AG10803 (cell line): Measurements from ENCODE around the gene VEZF1.

Experiments used
- DNase-seq: peaks from one replicate; pipeline ENCODE4 v3.0.0; 2010; ENCODE audit warnings: low read depth
- H3K4me3 ChIP-seq: 2 replicates; pipeline ENCODE4 v1.5.1; 2011; ENCODE audit warnings: mild to moderate bottlenecking, low read length, control low read depth
- TF ChIP-seq, protein P1 (sequence below): conservative IDR thresholded peaks from 2 replicates; pipeline ENCODE4 v1.5.1; 2011; ENCODE audit warnings: mild to moderate bottlenecking, low read length, control low read depth, inconsistent platforms

VEZF1 gene

DNA sequence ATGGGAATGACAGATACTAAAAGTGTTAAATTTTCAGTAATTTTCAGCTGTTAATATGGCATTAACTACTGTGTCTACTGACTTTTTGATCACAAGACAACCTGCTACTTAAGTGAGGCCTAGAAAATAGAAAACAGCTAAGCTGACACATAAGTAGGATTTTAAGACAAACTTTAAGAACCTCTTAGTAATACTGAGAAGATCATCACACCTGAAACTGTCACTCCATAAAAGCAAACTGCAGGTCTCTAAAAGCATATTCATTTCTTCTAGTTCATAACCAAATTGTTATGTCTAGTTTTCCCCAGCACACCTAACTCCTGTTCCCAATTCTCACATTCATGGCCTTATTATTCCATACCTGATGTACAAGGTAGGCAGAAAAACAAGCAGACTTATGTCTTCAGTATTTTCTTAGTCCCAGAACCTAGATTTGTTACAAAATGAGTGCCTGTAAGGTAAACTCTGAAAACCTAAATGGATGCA lies 11.0 kb upstream of the VEZF1 start:
- TF ChIP-seq, protein P1, sequence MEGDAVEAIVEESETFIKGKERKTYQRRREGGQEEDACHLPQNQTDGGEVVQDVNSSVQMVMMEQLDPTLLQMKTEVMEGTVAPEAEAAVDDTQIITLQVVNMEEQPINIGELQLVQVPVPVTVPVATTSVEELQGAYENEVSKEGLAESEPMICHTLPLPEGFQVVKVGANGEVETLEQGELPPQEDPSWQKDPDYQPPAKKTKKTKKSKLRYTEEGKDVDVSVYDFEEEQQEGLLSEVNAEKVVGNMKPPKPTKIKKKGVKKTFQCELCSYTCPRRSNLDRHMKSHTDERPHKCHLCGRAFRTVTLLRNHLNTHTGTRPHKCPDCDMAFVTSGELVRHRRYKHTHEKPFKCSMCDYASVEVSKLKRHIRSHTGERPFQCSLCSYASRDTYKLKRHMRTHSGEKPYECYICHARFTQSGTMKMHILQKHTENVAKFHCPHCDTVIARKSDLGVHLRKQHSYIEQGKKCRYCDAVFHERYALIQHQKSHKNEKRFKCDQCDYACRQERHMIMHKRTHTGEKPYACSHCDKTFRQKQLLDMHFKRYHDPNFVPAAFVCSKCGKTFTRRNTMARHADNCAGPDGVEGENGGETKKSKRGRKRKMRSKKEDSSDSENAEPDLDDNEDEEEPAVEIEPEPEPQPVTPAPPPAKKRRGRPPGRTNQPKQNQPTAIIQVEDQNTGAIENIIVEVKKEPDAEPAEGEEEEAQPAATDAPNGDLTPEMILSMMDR = no peak
- no peak for DNase-seq
- H3K4me3 ChIP-seq = no peak overlapping the region

DNA sequence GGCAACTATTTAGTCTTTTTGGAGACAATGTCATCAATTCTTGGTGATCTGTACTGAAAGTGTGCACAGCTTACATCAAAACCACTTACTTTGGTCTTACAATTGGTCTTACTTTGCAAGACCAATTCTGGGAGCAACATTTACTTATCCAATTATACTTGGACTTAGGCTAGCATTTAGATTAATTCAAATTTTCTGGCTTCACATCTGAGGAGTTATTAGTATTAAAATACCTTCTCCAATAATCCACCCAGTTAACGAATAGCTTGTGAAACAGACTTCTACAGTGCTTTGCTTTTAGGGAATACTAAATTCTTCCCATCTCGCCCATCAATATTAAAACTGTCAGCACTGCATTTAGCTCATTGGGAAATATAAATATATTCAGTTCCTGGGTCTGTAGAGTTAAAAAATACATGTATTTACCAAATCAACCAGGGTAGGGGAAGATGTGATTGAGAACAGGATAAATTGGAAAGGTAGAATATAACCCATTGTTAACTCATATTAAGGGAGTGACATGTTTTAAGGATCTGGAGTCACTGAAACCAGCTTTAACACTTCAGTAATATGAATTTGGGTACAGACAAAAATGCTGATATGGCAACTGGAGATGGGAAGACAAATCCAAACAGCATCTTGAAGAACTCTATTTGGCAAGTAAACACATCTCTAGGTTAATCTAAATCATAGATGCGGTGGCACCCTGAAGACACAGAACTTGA lies 9.2 kb upstream of the VEZF1 start:
- no peak for DNase-seq
- no peak overlapping the region for H3K4me3 ChIP-seq
- TF ChIP-seq, protein P1 = no peak

DNA sequence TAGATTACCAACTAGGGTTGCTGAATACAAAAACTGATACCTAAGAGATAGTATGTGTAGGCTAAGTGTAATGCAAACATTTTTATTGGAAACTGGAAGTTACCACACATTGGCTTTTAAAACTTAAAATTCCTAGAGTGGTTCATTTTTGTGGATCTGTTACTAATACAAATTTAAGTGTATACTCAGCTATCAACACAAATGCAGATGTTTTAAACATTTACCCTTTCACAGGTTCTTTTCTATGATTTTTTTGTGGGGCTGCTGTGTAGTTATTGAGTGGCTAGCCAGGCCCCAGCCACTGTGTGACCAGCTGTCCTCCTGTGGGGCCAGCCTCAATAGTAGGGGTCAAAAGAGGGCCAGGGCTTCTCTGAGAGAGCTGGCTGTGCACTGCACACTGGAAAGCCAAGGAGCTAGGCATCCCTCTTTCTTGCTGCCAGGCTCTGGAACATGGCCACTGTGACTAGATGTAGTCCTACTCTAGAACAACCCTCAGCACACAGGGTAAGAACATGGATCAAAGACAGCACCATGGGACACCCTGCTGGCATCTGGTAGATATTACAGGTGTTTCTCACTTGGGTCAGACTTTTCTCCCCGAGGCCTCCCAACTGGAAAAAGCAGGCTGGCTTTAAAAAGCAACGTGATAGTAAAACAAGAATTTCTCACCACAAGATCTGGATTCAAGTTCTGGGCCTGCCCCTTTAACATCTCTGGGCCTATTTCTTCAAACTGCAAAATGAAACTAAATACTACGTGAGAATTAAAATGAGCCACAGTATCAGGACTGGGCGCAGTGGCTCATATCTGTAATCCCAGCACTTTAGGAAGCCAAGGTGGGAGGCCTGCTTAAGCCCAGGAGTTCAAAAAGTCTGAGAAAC lies 7.3 kb upstream of the VEZF1 start:
- DNase-seq = peak; percentile 85
- no peak overlapping the region for H3K4me3 ChIP-seq
- TF ChIP-seq, protein P1 = peak; percentile 81

DNA sequence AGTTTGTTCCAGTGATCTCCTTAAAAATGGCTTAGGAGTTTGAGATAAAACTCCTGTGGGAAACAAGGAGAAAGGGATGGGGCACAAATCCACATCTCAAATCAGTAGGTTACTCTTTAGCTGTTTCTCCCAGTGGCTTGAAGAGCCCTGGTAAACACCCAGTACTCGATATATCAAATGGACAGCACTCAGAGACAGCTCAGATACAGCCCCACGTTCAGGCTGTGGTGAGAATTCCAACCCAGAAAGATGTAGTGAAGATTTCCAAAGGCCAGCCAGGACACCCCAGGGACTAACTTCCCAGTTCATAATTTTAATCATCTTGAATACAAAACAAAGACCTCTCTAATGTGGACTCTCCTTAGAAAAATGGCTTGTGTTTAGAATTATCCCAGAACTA lies 6.4 kb upstream of the VEZF1 start:
- TF ChIP-seq, protein P1 = 0 out of 2 replicates have a peak, but pooled peaks have one; percentile 4
- H3K4me3 ChIP-seq = no peak overlapping the region
- no peak for DNase-seq

DNA sequence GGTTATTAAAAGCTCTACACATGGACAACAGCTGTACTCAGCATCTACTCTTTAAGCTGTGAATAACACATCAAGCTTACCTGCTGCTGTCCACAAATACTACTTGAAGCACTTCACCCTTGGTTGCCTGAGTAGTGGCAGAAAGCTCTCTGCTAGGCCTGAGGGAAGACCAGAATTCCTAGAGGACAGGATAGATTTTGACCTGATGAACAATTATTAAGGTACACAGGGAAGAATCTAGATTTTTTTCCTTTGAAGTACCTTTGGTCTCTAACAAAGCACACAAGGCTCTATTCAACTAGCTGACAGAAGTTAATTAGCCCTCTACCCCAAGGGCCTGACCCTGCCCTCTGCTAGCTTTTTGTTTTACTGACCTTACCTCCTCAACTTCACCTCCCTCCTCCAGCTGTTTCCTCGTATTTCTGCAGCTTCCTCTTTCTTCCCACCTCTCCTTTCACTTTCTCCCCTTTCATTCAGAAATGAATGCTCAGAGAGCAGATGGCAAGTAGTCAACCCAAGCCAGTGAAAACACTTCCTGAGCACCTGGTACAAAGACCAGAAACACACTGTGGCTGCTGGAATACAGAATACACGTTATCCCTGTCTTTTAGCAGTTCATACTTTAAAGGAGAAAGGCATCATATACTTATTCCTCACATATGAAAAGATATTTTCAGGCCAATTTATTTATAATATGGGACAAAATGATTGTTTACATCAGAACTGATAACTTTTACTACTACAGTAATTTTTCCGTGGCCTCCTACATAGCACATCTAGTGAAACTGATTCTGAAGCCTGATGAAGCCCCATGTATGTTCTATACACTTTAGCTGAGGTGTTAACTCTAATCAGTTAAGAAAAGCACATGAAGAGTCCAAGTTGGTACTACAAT lies 5.7 kb upstream of the VEZF1 start:
- DNase-seq = no peak
- H3K4me3 ChIP-seq = no peak overlapping the region
- TF ChIP-seq, protein P1 = no peak

DNA sequence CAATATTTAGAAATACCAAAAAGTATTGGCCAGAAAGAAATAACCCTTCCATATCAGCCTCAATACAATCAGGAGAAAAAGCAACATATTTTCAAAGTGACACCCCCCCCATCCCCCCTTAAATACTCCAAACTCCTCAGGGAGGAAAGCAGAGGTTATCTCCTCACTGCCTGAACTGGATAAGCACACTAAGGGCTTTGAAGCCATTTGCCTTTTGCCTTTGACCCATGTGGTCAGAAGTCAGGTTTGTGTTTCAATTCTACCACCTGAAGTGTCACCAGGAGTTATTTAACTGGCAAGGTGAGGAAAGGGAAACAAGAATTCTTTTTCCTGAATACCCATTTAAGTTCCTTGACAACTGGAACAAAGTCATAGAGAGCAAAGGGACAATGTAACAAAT lies 3.5 kb upstream of the VEZF1 start:
- no peak overlapping the region for H3K4me3 ChIP-seq
- no peak for DNase-seq
- TF ChIP-seq, protein P1 = no peak
